ENCODE data around the gene FOXN1. TPM values are rescaled to one million over a fixed set of nuclear protein-coding genes. Genes with fewer than 3 reads are reported as not detected.

Gene FOXN1
- total and polyA plus RNA-seq, 2 of the 13 experiments (the other 11 are each of a cell fraction or from before 2014, with no cell fraction given) = 0.01 TPM; not detected in 1

- TF ChIP-seq CEBPZ (IDR thresholded peaks at IDR 0.05; ENCODE audit: low read length) = no peak
- TF ChIP-seq ZEB1 (IDR thresholded peaks at IDR 0.05; ENCODE audit: insufficient replicate concordance, low read depth) = no peak
- TF ChIP-seq ZBTB2 (CRISPR knock-in tag; IDR thresholded peaks at IDR 0.05; ENCODE audit: low read depth) = no peak
- TF ChIP-seq GFI1 (CRISPR knock-in tag; IDR thresholded peaks at IDR 0.05; ENCODE audit: borderline replicate concordance) = no peak
- TF ChIP-seq ZBTB34 (CRISPR knock-in tag; IDR thresholded peaks at IDR 0.05) = no peak
These were observed 17.0 kb downstream of the FOXN1 start (continued) for GRCh38 chr17:28523186-28523585.

- no peaks in the 10 kb centered on the region for H3K79me2 ChIP-seq (ENCODE audit: insufficient read depth, low read length)
- H3K27me3 ChIP-seq (ENCODE audit: control insufficient read depth in 1 of 2, insufficient read depth in 2 of 2, low read length in 2 of 2) = peaks cover 6 to 44% of the 10 kb centered on the region in 2 experiments
- in situ Hi-C loops (cut with HindIII; ENCODE audit: extremely low pct_ligation_motif_present, low pct_unique_long_range_greater_than_20kb) (no loop called here), intact Hi-C loops (cut with micrococcal nuclease; ENCODE audit: unreplicated experiment) (no loop called here)
- no peaks in the 10 kb centered on the region for H3K36me3 ChIP-seq (replicated peaks in 1 of 2; ENCODE audit: control insufficient read depth in 1 of 2, insufficient read depth in 2 of 2, low read length in 2 of 2)
- H3K27ac ChIP-seq (ENCODE audit: extremely low read length, insufficient read depth, low read length) = no peak overlapping the region
- TF ChIP-seq FOXP1 (IDR thresholded peaks at IDR 0.05) = no peak
- no peak for TF ChIP-seq FOXP1 (CRISPR knock-in tag; IDR thresholded peaks at IDR 0.05)
- peak; percentile 84 for TF ChIP-seq CREB1 (IDR thresholded peaks at IDR 0.05)
- TF ChIP-seq CREB1 (CRISPR knock-in tag; IDR thresholded peaks at IDR 0.05) = no peak
- 0 out of 4 replicates have a peak, but pooled peaks of 1 of the 2 experiments have one; percentile 0 for TF ChIP-seq ATF4 (CRISPR knock-in tag; IDR thresholded peaks at IDR 0.05)
- no peak for TF ChIP-seq NAIF1 (CRISPR knock-in tag; IDR thresholded peaks at IDR 0.05; ENCODE audit: borderline replicate concordance)
- H3K9me3 ChIP-seq (ENCODE audit: low read length) = no peaks in the 10 kb centered on the region
- no peak for FAIRE-seq
- ChIA-PET CTCF (ENCODE audit: low intra/inter-chr PET ratio, low total read pairs) (no interaction called here), POLR2A (no interaction called here)
- no peak overlapping the region for H3K4me3 ChIP-seq (replicated peaks in 1 of 3; ENCODE audit: insufficient read depth in 1 of 3, low read depth in 2 of 3, low read length in 3 of 3)
- H3K9ac ChIP-seq (ENCODE audit: insufficient read depth, low read depth, low read length) = no peak overlapping the region
- 71% methylated on average over 6 of the region's 15 CpGs for WGBS (ENCODE audit: low lambda C conversion rate)
- no TSS peak for BruUV-seq (replicated peaks)
- peaks cover 37% of the 10 kb centered on the region for H3K4me1 ChIP-seq (ENCODE audit: insufficient read depth, low read length)
- no peak for ATAC-seq
- no peak overlapping the region for H3K4me2 ChIP-seq (ENCODE audit: low read depth, low read length)
- H2AFZ ChIP-seq (ENCODE audit: low read length) = no peak overlapping the region
- no peak for DNase-seq (ENCODE audit: low spot score)
- H4K20me1 ChIP-seq (ENCODE audit: insufficient read depth, low read length) = no peaks in the 10 kb centered on the region
These were observed 17.7 kb downstream of the FOXN1 start for GRCh38 chr17:28523876-28524275.

All from HepG2 (cell line).